ENCODE results near the gene HOXD8. TPM values are rescaled to one million over a fixed set of nuclear protein-coding genes. Genes with fewer than 3 reads are reported as not detected.

The HOXD8 gene
- total and polyA plus RNA-seq, 10 of the 15 experiments (the other 5 are each of a cell fraction or from before 2014, with no cell fraction given), result not detected

GRCh38 chr2:176137906-176138305 lies 8.4 kb downstream of the HOXD8 start:
- Histone ChIP-seq H2AFZ (ENCODE audit: control insufficient read depth, low read depth, low read length) (no peak overlapping the region), H3K4me1 (ENCODE audit: control insufficient read depth, insufficient read depth, low read length) (no peaks in the 10 kb centered on the region), H3K27ac (ENCODE audit: control insufficient read depth, insufficient read depth) (no peak overlapping the region), H3K4me2 (ENCODE audit: control insufficient read depth, insufficient read depth) (no peak overlapping the region), H3K4me3 (no peak overlapping the region), H3K9ac (ENCODE audit: control insufficient read depth, insufficient read depth, low read length) (no peak overlapping the region), H3K9me3 (replicated peaks; ENCODE audit: control insufficient read depth, insufficient read depth, low read length) (no peaks in the 10 kb centered on the region; the same call in 2 of the 3 replicates), H3K27me3 (replicated peaks in 1 of 2; ENCODE audit: control insufficient read depth in 2 of 2, insufficient read depth in 2 of 2, low read length in 1 of 2) (peaks cover 5 to 13% of the 10 kb centered on the region in 2 experiments), H3K79me2 (ENCODE audit: control insufficient read depth, insufficient read depth, low read length) (no peaks in the 10 kb centered on the region), H4K20me1 (ENCODE audit: control insufficient read depth, insufficient read depth) (no peaks in the 10 kb centered on the region), H3K36me3 (ENCODE audit: control insufficient read depth in 2 of 2, insufficient read depth in 2 of 2, low read length in 1 of 2) (no peaks in the 10 kb centered on the region)
- in situ Hi-C loops (cut with MboI), result loop anchor here (25.0 kb wide), 1 partner anchor 1199 kb away; no protein-coding TSS in a partner anchor
- ChIA-PET POLR2A (no interaction called here), CTCF (interaction anchor here (0.9 to 7.3 kb wide), 4 partner anchors 317 to 1011 kb away, joined by 4 to 120 read pairs (median 56); no protein-coding TSS in a partner anchor), RAD21 (ENCODE audit: unreplicated experiment) (interaction anchor here (2.3 to 3.7 kb wide), 2 partner anchors 317 to 416 kb away, joined by 11 to 76 read pairs; no protein-coding TSS in a partner anchor), SMC1A (ENCODE audit: uncharacterized antibody, unreplicated experiment) (interaction anchor here (1.0 to 5.3 kb wide), 2 partner anchors 317 to 416 kb away, joined by 3 to 58 read pairs; no protein-coding TSS in a partner anchor)
- ATAC-seq (no peak), FAIRE-seq (no peak), DNase-seq (ENCODE audit: low read depth, low spot score) (no peak)
- 73% methylated on average over 8 of the region's 8 CpGs for WGBS (ENCODE audit: insufficient coverage, insufficient replicate concordance, low lambda C conversion rate, missing lambda C conversion rate)
- BruUV-seq (replicated peaks), result no TSS peak
- intact Hi-C loops (cut with micrococcal nuclease; ENCODE audit: unreplicated experiment), result no loop called here
- no peak for TF ChIP-seq NBN (IDR thresholded peaks at IDR 0.05)
- no peak for TF ChIP-seq PAX8 (IDR thresholded peaks at IDR 0.05)
- TF ChIP-seq CHD1 (IDR thresholded peaks at IDR 0.05; ENCODE audit: low read depth, low read length), result no peak
- TF ChIP-seq, protein P1, sequence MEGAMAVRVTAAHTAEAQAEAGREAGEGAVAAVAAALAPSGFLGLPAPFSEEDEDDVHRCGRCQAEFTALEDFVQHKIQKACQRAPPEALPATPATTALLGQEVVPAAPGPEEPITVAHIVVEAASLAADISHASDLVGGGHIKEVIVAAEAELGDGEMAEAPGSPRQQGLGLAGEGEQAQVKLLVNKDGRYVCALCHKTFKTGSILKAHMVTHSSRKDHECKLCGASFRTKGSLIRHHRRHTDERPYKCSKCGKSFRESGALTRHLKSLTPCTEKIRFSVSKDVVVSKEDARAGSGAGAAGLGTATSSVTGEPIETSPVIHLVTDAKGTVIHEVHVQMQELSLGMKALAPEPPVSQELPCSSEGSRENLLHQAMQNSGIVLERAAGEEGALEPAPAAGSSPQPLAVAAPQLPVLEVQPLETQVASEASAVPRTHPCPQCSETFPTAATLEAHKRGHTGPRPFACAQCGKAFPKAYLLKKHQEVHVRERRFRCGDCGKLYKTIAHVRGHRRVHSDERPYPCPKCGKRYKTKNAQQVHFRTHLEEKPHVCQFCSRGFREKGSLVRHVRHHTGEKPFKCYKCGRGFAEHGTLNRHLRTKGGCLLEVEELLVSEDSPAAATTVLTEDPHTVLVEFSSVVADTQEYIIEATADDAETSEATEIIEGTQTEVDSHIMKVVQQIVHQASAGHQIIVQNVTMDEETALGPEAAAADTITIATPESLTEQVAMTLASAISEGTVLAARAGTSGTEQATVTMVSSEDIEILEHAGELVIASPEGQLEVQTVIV (IDR thresholded peaks at IDR 0.05; ENCODE audit: borderline replicate concordance, partially characterized antibody), result no peak
